PFSK-1 (cell line): Measurements from ENCODE around the gene GPRIN3.

Source experiments
- POLR2AphosphoS5 ChIP-seq: IDR thresholded peaks from 2 replicates; pipeline ENCODE4 v1.6.1; 2012; ENCODE audit warnings: low read depth, mild to moderate bottlenecking, control low read depth, low read length, moderate library complexity
- REST ChIP-seq, 2 experiments: IDR thresholded peaks; 2 replicates each; pipeline versions ENCODE4 v1.6.1 to v1.8.0; 2011 to 2012; ENCODE audit warnings: low read depth in 2 of 2, low read length in 2 of 2, control low read depth in 1 of 2, inconsistent platforms in 1 of 2, mild to moderate bottlenecking in 1 of 2, moderate library complexity in 1 of 2; ENCODE audit not compliant: insufficient read depth in 1 of 2
- TAF1 ChIP-seq: IDR thresholded peaks from 2 replicates; pipeline ENCODE4 v1.6.1; 2012; ENCODE audit warnings: low read length, control low read depth, borderline replicate concordance; ENCODE audit not compliant: insufficient read depth

DNA sequence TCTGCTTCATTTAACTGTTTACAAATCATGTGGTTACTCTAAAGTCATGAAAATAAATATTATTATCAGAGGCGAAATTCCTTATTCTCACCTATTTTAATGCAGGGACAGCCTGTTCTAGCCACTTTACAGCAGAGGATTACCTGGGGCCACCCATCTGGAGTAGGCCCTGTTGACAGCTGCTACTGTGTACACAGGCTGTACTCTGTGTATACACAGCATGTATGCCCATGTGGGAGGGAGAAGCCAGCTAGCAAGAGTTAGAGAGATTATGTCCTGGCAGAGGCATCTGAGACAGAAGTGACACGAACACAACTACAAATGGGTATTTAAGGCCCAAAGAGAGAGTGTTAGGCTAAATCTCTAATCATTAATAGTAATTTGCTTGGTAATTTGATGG, 62.1 kb downstream of the GPRIN3 start:
- TF ChIP-seq POLR2AphosphoS5 (no peak), TAF1 (no peak), REST (IDR thresholded peaks at IDR 0.05; ENCODE audit: insufficient read depth in 1 of 2, low read depth in 2 of 2, low read length in 2 of 2) (no peak)
